A673 (cell line): Measurements from ENCODE around the gene ALDH1L2. TPM values are rescaled to one million over a fixed set of nuclear protein-coding genes. Genes with fewer than 3 reads are reported as not detected.

ENCODE experiments used
- BruUV-seq: library from RNA; stranded (reverse); fragments of 400-500 nt; replicated peaks from 2 replicates; lab custom pipeline; 2021; lab: Mats Ljungman, UMichigan
- CTCF ChIA-PET: fragments of 300-600 bp; sonication (Branson Sonifier 250); formaldehyde crosslinking; loops from one replicate; lab custom pipeline; 2022; ENCODE audit warnings: antibody characterized with exemption; lab: Charles Lee
- POLR2A ChIA-PET: fragments of 300-600 bp; sonication (Branson Sonifier 250); formaldehyde crosslinking; loops from one replicate; lab custom pipeline; 2022; ENCODE audit warnings: antibody characterized with exemption; ENCODE audit not compliant: low non-redundant PET; lab: Charles Lee
- DNase-seq: peaks from one replicate; pipeline ENCODE4 v3.0.0-alpha.2; 2015; ENCODE audit warnings: low spot score
- H3K27ac ChIP-seq: fragments of 200-600 bp; sonication (generic); 2 replicates; pipeline ENCODE4 v1.5.1; 2016; ENCODE audit warnings: mixed run types, low read depth, mild to moderate bottlenecking, mixed read lengths, antibody characterized with exemption, low read length; ENCODE audit not compliant: poor library complexity, severe bottlenecking
- H3K27me3 ChIP-seq: fragments of 200-600 bp; sonication (generic); replicated peaks from 2 replicates; pipeline ENCODE4 v1.6.1; 2017; ENCODE audit warnings: mixed run types, low read depth, mild to moderate bottlenecking, mixed read lengths, antibody characterized with exemption, low read length; ENCODE audit not compliant: insufficient read depth, poor library complexity
- H3K36me3 ChIP-seq: fragments of 200-600 bp; sonication (generic); 2 replicates; pipeline ENCODE4 v1.6.1; 2016; ENCODE audit warnings: mixed run types, mild to moderate bottlenecking, mixed read lengths, antibody characterized with exemption, low read length; ENCODE audit not compliant: insufficient read depth, poor library complexity, severe bottlenecking
- H3K4me1 ChIP-seq: fragments of 200-600 bp; sonication (generic); 2 replicates; pipeline ENCODE4 v1.6.1; 2017; ENCODE audit warnings: mixed run types, mild to moderate bottlenecking, mixed read lengths, antibody characterized with exemption, low read length; ENCODE audit not compliant: insufficient read depth, poor library complexity, severe bottlenecking
- H3K4me3 ChIP-seq: fragments of 200-600 bp; sonication (generic); 2 replicates; pipeline ENCODE4 v1.5.1; 2016; ENCODE audit warnings: low read depth, mixed run types, mild to moderate bottlenecking, mixed read lengths, low read length; ENCODE audit not compliant: poor library complexity, severe bottlenecking
- H3K9me3 ChIP-seq: fragments of 200-600 bp; sonication (generic); 2 replicates; pipeline ENCODE4 v1.6.1; 2016; ENCODE audit warnings: mixed run types, low read depth, mild to moderate bottlenecking, mixed read lengths, antibody characterized with exemption, low read length; ENCODE audit not compliant: poor library complexity, severe bottlenecking
- EZH2 ChIP-seq: fragments of 200-600 bp; sonication (generic); IDR thresholded peaks from 2 replicates; pipeline ENCODE4 v1.6.1; 2017; ENCODE audit warnings: borderline replicate concordance, low read depth, mild to moderate bottlenecking, mixed read lengths, antibody characterized with exemption, low read length; ENCODE audit not compliant: poor library complexity, severe bottlenecking
- intact Hi-C: fragments of 100-400 bp; cut with micrococcal nuclease; formaldehyde crosslinking; loops from one replicate; pipeline ENCODE4 v1.10.0; 2022; ENCODE audit not compliant: unreplicated experiment
- total RNA-seq: library from RNA; stranded (reverse); gene quantifications from 2 replicates; pipeline ENCODE4 v1.2.3, GENCODE V29; 2021
- TF ChIP-seq, protein P1 (sequence below): fragments of 300-800, 200-600 bp; sonication (generic); conservative IDR thresholded peaks from 2 replicates; pipeline ENCODE4 v1.5.1; 2017; ENCODE audit warnings: low read depth, mild to moderate bottlenecking, antibody characterized with exemption, low read length, moderate library complexity, mixed read lengths

Gene ALDH1L2
- total RNA-seq, 1 experiment from 2014 or later, result 3.4 TPM

DNA sequence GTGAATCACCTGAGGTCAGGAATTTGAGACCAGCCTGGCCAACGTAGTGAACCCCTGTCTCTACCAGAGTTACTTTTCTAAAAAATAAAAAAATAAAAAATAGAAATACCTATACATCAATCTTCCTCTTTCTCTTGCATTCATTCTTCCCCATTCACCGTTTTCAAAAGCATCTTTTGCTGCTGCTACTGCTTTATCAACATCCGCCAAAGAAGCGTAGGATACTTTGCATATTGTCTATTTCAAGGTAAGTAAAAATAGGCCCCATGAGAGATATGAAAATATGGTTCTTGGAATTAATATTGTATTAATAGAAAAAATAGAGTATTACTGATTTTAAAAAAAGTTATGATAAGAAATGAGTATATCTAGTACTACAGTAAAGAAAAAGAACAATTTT is 32.3 kb downstream of the ALDH1L2 start:
- POLR2A ChIA-PET, result no interaction called here

GRCh38 chr12:105048315-105048714 is 35.9 kb downstream of the ALDH1L2 start:
- no TSS peak for BruUV-seq
- Histone ChIP-seq H3K4me1 (no peaks in the 10 kb centered on the region), H3K27ac (no peak overlapping the region), H3K9me3 (no peaks in the 10 kb centered on the region), H3K27me3 (no peaks in the 10 kb centered on the region), H3K36me3 (no peaks in the 10 kb centered on the region), H3K4me3 (no peak overlapping the region)
- TF ChIP-seq EZH2, result no peak
- TF ChIP-seq, protein P1, sequence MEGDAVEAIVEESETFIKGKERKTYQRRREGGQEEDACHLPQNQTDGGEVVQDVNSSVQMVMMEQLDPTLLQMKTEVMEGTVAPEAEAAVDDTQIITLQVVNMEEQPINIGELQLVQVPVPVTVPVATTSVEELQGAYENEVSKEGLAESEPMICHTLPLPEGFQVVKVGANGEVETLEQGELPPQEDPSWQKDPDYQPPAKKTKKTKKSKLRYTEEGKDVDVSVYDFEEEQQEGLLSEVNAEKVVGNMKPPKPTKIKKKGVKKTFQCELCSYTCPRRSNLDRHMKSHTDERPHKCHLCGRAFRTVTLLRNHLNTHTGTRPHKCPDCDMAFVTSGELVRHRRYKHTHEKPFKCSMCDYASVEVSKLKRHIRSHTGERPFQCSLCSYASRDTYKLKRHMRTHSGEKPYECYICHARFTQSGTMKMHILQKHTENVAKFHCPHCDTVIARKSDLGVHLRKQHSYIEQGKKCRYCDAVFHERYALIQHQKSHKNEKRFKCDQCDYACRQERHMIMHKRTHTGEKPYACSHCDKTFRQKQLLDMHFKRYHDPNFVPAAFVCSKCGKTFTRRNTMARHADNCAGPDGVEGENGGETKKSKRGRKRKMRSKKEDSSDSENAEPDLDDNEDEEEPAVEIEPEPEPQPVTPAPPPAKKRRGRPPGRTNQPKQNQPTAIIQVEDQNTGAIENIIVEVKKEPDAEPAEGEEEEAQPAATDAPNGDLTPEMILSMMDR, result no peak
- CTCF ChIA-PET, result no interaction called here
- DNase-seq, result no peak
- intact Hi-C loops, result no loop called here
- POLR2A ChIA-PET, result no interaction called here

More for the DNA sequence above, 32.3 kb downstream of the ALDH1L2 start:
- TF ChIP-seq, protein P1, result no peak
- TF ChIP-seq EZH2, result no peak
- no TSS peak for BruUV-seq
- Histone ChIP-seq H3K4me1 (no peaks in the 10 kb centered on the region), H3K27me3 (no peaks in the 10 kb centered on the region), H3K9me3 (peaks cover 7% of the 10 kb centered on the region), H3K27ac (no peak overlapping the region), H3K36me3 (no peaks in the 10 kb centered on the region), H3K4me3 (no peak overlapping the region)
- intact Hi-C loops, result loop anchor here (2.0 to 5.0 kb wide), 3 partner anchors 65 to 851 kb away; partner anchors contain the start of gene NOPCHAP1
- DNase-seq, result no peak
- CTCF ChIA-PET, result interaction anchor here (1.8 kb wide), 1 partner anchor 670 kb away, joined by 8 read pairs; no protein-coding TSS in a partner anchor

- intact Hi-C loops, result no loop called here
- TF ChIP-seq, protein P1, result no peak
- TF ChIP-seq EZH2, result no peak
- BruUV-seq, result no TSS peak
- no peak for DNase-seq
- Histone ChIP-seq H3K4me3 (no peak overlapping the region), H3K36me3 (no peaks in the 10 kb centered on the region), H3K27ac (no peak overlapping the region), H3K9me3 (no peaks in the 10 kb centered on the region), H3K27me3 (no peaks in the 10 kb centered on the region), H3K4me1 (no peaks in the 10 kb centered on the region)
- POLR2A ChIA-PET, result no interaction called here
- CTCF ChIA-PET, result no interaction called here
Measured at GRCh38 chr12:105047308-105047707, 37.0 kb downstream of the ALDH1L2 start.
